K562 (cell line): Measurements from ENCODE around the gene PHF19. TPM values are rescaled to one million over a fixed set of nuclear protein-coding genes. Genes with fewer than 3 reads are reported as not detected.

Experiments used
- ATAC-seq: fragments of 200-7000 bp; cut with Tn5 transposase; 3 replicates; pipeline ENCODE4 v1.9.1; 2020; ENCODE audit warnings: moderate library complexity
- BruUV-seq: library from RNA; stranded (reverse); fragments of 400-500 nt; replicated peaks from 2 replicates; lab custom pipeline; 2021; lab: Mats Ljungman, UMichigan
- CTCF ChIA-PET: fragments of 300-600 bp; formaldehyde crosslinking; extraction: SDS; loops from one replicate; lab custom pipeline; 2021; ENCODE audit warnings: low intra/inter-chr PET ratio; lab: Yijun Ruan, JAX
- POLR2A ChIA-PET: fragments of 300-600, 350-650 bp; sonication (Branson Sonifier 250); formaldehyde crosslinking; extraction: SDS; loops from one replicate; lab custom pipeline; 2021; ENCODE audit warnings: antibody characterized with exemption, inconsistent platforms; lab: Yijun Ruan, JAX
- DNase-seq, 4 experiments: peaks; one replicate each; pipeline versions ENCODE4 v3.0.0 to v3.0.0-alpha.2; 2011 to 2018; ENCODE audit warnings: low spot score in 3 of 4, mixed read lengths in 3 of 4; ENCODE audit errors: extremely low read depth in 1 of 4
- FAIRE-seq: peaks from 2 replicates; lab custom pipeline; 2011; peaks lifted over from hg19 to GRCh38; lab: Jason Lieb, UNC
- H2AFZ ChIP-seq: 2 replicates; pipeline ENCODE4 v1.6.0; 2011; ENCODE audit warnings: low read depth, low read length, control low read depth, inconsistent platforms
- H3K27ac ChIP-seq: fragments of 200-600 bp; 3 replicates; pipeline ENCODE4 v1.8.0; 2011; ENCODE audit warnings: low read depth, mild to moderate bottlenecking, control low read depth, inconsistent platforms, low read length, moderate library complexity, mixed read lengths; ENCODE audit errors: extremely low read depth
- H3K27me3 ChIP-seq, 2 experiments: fragments of 300-600 bp in 1 of 2; 2 replicates in 1 of 2; 3 replicates in 1 of 2; pipeline versions ENCODE4 v1.6.0 to v1.8.0; 2011; ENCODE audit warnings: inconsistent platforms in 2 of 2, low read length in 2 of 2, mild to moderate bottlenecking in 1 of 2, mixed read lengths in 1 of 2, moderate library complexity in 1 of 2; ENCODE audit not compliant: control insufficient read depth in 2 of 2, insufficient read depth in 2 of 2
- H3K36me3 ChIP-seq: fragments of 300-600 bp; 3 replicates; pipeline ENCODE4 v1.8.0; 2011; ENCODE audit warnings: mild to moderate bottlenecking, low read length, inconsistent platforms; ENCODE audit not compliant: control insufficient read depth, insufficient read depth
- H3K4me1 ChIP-seq, 2 experiments: fragments of 200-600 bp in 1 of 2; replicated peaks in 1 of 2; 2 replicates in 1 of 2; 3 replicates in 1 of 2; pipeline versions ENCODE4 v1.5.1 to v1.8.0; 2011; ENCODE audit warnings: inconsistent platforms in 2 of 2, low read length in 2 of 2, mild to moderate bottlenecking in 1 of 2, mixed read lengths in 1 of 2, moderate library complexity in 1 of 2; ENCODE audit not compliant: control insufficient read depth in 2 of 2, insufficient read depth in 2 of 2
- H3K4me2 ChIP-seq: 2 replicates; pipeline ENCODE4 v1.6.1; 2011; ENCODE audit warnings: low read length, control low read depth, inconsistent platforms, mixed read lengths; ENCODE audit not compliant: insufficient read depth
- H3K4me3 ChIP-seq: fragments of 200-600 bp; sonication (generic), shearing (Covaris generic); 2 replicates; pipeline ENCODE4 v1.5.1; 2016; ENCODE audit warnings: control low read depth, inconsistent platforms
- H3K79me2 ChIP-seq: fragments of 200-600 bp; 3 replicates; pipeline ENCODE4 v1.8.0; 2011; ENCODE audit warnings: low read length, inconsistent platforms; ENCODE audit not compliant: control insufficient read depth, insufficient read depth
- H3K9ac ChIP-seq, 2 experiments: 2 replicates each; pipeline versions ENCODE4 v1.6.0 to v1.6.1; 2011; ENCODE audit warnings: low read depth in 2 of 2, low read length in 2 of 2, control low read depth in 1 of 2, inconsistent platforms in 1 of 2, mild to moderate bottlenecking in 1 of 2, mixed read lengths in 1 of 2; ENCODE audit not compliant: insufficient read depth in 1 of 2
- H3K9me1 ChIP-seq: one replicate; pipeline ENCODE4 v1.6.0; 2011; ENCODE audit warnings: inconsistent platforms, mild to moderate bottlenecking, low read length, moderate library complexity; ENCODE audit not compliant: control insufficient read depth, insufficient read depth
- H3K9me3 ChIP-seq: replicated peaks from 2 replicates; pipeline ENCODE4 v1.5.1; 2011; ENCODE audit warnings: low read depth, low read length, inconsistent platforms; ENCODE audit not compliant: control insufficient read depth, insufficient read depth
- H4K20me1 ChIP-seq: replicated peaks from 2 replicates; pipeline ENCODE4 v1.6.1; 2011; ENCODE audit warnings: low read length, inconsistent platforms, mixed read lengths; ENCODE audit not compliant: control insufficient read depth, insufficient read depth
- E2F1 ChIP-seq: sonication (generic); formaldehyde crosslinking; IDR thresholded peaks from 2 replicates; pipeline ENCODE4 v1.8.1; 2023; ENCODE audit warnings: mild to moderate bottlenecking, missing genetic modification reagents, moderate library complexity
- JUNB ChIP-seq: fragments of 450-650 bp; formaldehyde crosslinking; conservative IDR thresholded peaks from 2 replicates; pipeline ENCODE4 v1.4.0; 2020; ENCODE audit warnings: mild to moderate bottlenecking
- NR1H2 ChIP-seq: sonication (generic); formaldehyde crosslinking; IDR thresholded peaks from 2 replicates; pipeline ENCODE4 v1.4.0; 2020; ENCODE audit warnings: mild to moderate bottlenecking, missing genetic modification reagents
- RBM34 ChIP-seq: fragments of 200-400 bp; formaldehyde crosslinking; IDR thresholded peaks from 2 replicates; pipeline ENCODE4 v1.6.1; 2018; ENCODE audit warnings: low read length, borderline replicate concordance; ENCODE audit not compliant: insufficient read depth
- YBX1 ChIP-seq: fragments of 450-650 bp; IDR thresholded peaks from 2 replicates; pipeline ENCODE4 v1.7.1; 2016; ENCODE audit warnings: mild to moderate bottlenecking
- ZNF584 ChIP-seq: fragments of 200-800 bp; sonication (Bioruptor generic); IDR thresholded peaks from 2 replicates; pipeline ENCODE4 v1.6.1; 2016; ENCODE audit warnings: low read depth, mild to moderate bottlenecking, missing genetic modification characterization, missing compliant biosample characterization
- ZNF780A ChIP-seq: fragments of 250-450 bp; sonication (Bioruptor Pico); IDR thresholded peaks from 2 replicates; pipeline ENCODE4 v1.5.0; 2021; ENCODE audit warnings: mild to moderate bottlenecking
- whole genome bisulfite sequencing: fragments of 100-300 bp; shearing (Covaris generic); methylation state at CpG from one replicate; pipeline ENCODE4 v1.1.6; 2016; ENCODE audit warnings: low coverage, mixed read lengths; ENCODE audit not compliant: insufficient coverage; ENCODE audit errors: missing lambda C conversion rate; 5-methylcytosine and 5-hydroxymethylcytosine counted together
- in situ Hi-C: fragments of 300-500 bp; cut with MboI; formaldehyde crosslinking; loops from 4 replicates; pipeline ENCODE4 v1.15.0; 2018; ENCODE audit warnings: inconsistent platforms, mixed read lengths
- intact Hi-C: fragments of 100-400 bp; cut with micrococcal nuclease; formaldehyde crosslinking; loops from 2 replicates; pipeline ENCODE4 v1.14.2; 2022
- polyA plus RNA-seq, 8 experiments: library from polyadenylated mRNA; depleted of rRNA in 4 of 8; stranded (reverse) in 5 of 8; unstranded in 3 of 8; fragments of >200 nt; fragmentation: Nextera tagmentation in 2 of 8; fragmentation: Illumina TruSeq in 1 of 8; extraction: Ambion mirVana in 2 of 8; extraction: Trizol in 1 of 8; gene quantifications; 2 replicates each; pipeline versions ENCODE4 v1.2.1 to v1.2.3, GENCODE V29; 2011 to 2014; ENCODE audit warnings: inconsistent platforms in 1 of 8, missing spikeins in 1 of 8
- total RNA-seq, 7 experiments: library from RNA; depleted of rRNA in 6 of 7; stranded (reverse); fragments of >200 nt in 6 of 7; fragmentation: Illumina TruSeq in 2 of 7; extraction: Trizol in 2 of 7; gene quantifications; 2 replicates each; pipeline versions ENCODE4 v1.2.1 to v1.2.3, GENCODE V29; 2011 to 2021; ENCODE audit warnings: low replicate concordance in 1 of 7

The PHF19 gene
- total and polyA plus RNA-seq, 9 of the 15 experiments (the other 6 are each of a cell fraction or from before 2014, with no cell fraction given) = 95.8 to 403 (median 255) TPM

DNA sequence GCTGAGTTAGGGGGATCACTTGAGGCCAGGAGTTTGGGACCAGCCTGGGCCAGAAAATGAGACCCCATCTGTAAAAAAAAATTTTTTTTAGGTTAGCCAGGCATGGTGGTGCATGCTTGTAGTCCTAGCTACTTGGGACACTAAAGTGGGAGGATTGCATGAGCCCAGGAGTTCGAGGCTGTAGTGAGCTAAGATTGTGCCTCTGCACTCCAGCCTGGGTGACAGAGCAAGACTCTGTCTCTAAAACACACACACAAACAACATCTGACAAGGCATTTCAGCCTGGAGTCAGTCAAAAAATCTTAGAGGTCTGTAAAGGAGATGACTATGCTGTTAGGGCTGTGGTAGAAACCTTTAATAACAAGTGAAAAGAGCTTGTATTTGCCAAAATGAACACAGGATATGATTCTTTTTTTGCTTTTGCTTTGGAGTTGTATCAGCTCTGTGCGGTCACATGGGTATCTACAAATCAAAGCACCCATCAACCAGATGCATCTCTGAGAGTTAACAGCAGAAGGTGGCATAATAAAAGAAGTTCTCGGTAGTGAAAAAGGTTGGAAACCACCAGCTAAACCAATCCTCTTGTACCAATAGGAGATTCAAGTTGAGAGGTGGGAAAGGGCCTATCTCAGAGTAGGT is 30.6 kb downstream of the PHF19 start:
- in situ Hi-C loops = no loop called here
- no TSS peak for BruUV-seq
- Histone ChIP-seq H3K4me2 (no peak overlapping the region), H3K4me1 (peaks cover 14 to 38% of the 10 kb centered on the region in 2 experiments; a peak in 4 of 5 replicates), H3K4me3 (no peak overlapping the region), H3K9me1 (no peaks in the 10 kb centered on the region)
- no peak for DNase-seq
- CTCF ChIA-PET = no interaction called here
- WGBS = 60% methylated on average over 3 of the region's 3 CpGs
- intact Hi-C loops = no loop called here
- no peak for TF ChIP-seq ZNF584
- TF ChIP-seq RBM34 = no peak
- TF ChIP-seq E2F1 (CRISPR knock-in tag) = 0 out of 2 replicates have a peak, but pooled peaks have one; percentile 34
- TF ChIP-seq YBX1 = no peak
- TF ChIP-seq JUNB (CRISPR knock-in tag) = no peak
- TF ChIP-seq ZNF780A (CRISPR knock-in tag) = no peak
- no peak for TF ChIP-seq NR1H2 (CRISPR knock-in tag)
- TF ChIP-seq, all 486 proteins: peak for 1
- peaks cover 36% of the 10 kb centered on the region for H3K79me2 ChIP-seq
- FAIRE-seq = no peak
- no peaks in the 10 kb centered on the region for H3K27me3 ChIP-seq
- POLR2A ChIA-PET = interaction anchor here (1.0 to 5.3 kb wide), 9 partner anchors 9 to 53 kb away, joined by 4 to 78 read pairs (median 6); partner anchors contain the start of gene FBXW2
- peaks cover 17% of the 10 kb centered on the region; the same call in 2 of the 3 replicates for H3K36me3 ChIP-seq
- H3K9ac ChIP-seq = no peak overlapping the region
- H4K20me1 ChIP-seq = no peaks in the 10 kb centered on the region
- H3K27ac ChIP-seq = no peak overlapping the region
- H3K9me3 ChIP-seq = no peaks in the 10 kb centered on the region
- ATAC-seq = no peak
- H2AFZ ChIP-seq = no peak overlapping the region
